SK-N-SH (cell line): ENCODE measurements around the gene MXD3.

ENCODE experiments used
- MXI1 ChIP-seq: IDR thresholded peaks from 2 replicates; pipeline ENCODE4 v1.6.1; 2012; ENCODE audit warnings: mild to moderate bottlenecking, low read depth, low read length, improper control_type of control experiment
- TCF12 ChIP-seq: IDR thresholded peaks from 2 replicates; pipeline ENCODE4 v1.4.0; 2012
- TF ChIP-seq, protein P1 (sequence below): fragments of 200-600 bp; sonication (generic); IDR thresholded peaks from 2 replicates; pipeline ENCODE4 v1.6.1; 2017; ENCODE audit warnings: antibody characterized with exemption, mild to moderate bottlenecking, moderate library complexity
- TF ChIP-seq, protein P2 (sequence below): IDR thresholded peaks from 2 replicates; pipeline ENCODE4 v1.4.0; 2012; ENCODE audit warnings: low read depth
- TF ChIP-seq, protein P3 (sequence below): IDR thresholded peaks from 2 replicates; pipeline ENCODE4 v1.6.1; 2012; ENCODE audit warnings: mild to moderate bottlenecking, low read depth, low read length, moderate library complexity

DNA sequence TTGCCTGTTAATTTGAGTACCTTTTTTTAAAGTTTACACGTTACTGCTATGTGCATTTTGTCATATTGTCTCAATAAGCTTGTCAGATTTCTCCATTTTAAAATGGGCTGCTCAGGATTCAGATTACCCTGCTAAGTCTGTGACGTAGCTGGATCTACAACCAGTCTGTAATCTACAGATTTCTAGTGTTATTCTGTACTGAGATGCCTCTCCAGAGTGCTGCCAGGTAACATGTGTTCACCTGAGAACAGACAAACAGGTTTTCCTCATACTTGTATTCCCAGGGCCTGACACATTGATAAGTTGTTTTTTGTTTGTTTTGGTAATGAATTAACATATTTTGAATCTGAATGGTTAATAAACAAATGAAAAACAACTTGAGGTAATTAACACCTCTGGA lies 23.5 kb downstream of the MXD3 start:
- TF ChIP-seq MXI1 (no peak), TCF12 (no peak)
- TF ChIP-seq, protein P1, sequence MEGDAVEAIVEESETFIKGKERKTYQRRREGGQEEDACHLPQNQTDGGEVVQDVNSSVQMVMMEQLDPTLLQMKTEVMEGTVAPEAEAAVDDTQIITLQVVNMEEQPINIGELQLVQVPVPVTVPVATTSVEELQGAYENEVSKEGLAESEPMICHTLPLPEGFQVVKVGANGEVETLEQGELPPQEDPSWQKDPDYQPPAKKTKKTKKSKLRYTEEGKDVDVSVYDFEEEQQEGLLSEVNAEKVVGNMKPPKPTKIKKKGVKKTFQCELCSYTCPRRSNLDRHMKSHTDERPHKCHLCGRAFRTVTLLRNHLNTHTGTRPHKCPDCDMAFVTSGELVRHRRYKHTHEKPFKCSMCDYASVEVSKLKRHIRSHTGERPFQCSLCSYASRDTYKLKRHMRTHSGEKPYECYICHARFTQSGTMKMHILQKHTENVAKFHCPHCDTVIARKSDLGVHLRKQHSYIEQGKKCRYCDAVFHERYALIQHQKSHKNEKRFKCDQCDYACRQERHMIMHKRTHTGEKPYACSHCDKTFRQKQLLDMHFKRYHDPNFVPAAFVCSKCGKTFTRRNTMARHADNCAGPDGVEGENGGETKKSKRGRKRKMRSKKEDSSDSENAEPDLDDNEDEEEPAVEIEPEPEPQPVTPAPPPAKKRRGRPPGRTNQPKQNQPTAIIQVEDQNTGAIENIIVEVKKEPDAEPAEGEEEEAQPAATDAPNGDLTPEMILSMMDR, result no peak
- TF ChIP-seq, protein P2, sequence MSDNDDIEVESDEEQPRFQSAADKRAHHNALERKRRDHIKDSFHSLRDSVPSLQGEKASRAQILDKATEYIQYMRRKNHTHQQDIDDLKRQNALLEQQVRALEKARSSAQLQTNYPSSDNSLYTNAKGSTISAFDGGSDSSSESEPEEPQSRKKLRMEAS, result no peak
- TF ChIP-seq, protein P3, sequence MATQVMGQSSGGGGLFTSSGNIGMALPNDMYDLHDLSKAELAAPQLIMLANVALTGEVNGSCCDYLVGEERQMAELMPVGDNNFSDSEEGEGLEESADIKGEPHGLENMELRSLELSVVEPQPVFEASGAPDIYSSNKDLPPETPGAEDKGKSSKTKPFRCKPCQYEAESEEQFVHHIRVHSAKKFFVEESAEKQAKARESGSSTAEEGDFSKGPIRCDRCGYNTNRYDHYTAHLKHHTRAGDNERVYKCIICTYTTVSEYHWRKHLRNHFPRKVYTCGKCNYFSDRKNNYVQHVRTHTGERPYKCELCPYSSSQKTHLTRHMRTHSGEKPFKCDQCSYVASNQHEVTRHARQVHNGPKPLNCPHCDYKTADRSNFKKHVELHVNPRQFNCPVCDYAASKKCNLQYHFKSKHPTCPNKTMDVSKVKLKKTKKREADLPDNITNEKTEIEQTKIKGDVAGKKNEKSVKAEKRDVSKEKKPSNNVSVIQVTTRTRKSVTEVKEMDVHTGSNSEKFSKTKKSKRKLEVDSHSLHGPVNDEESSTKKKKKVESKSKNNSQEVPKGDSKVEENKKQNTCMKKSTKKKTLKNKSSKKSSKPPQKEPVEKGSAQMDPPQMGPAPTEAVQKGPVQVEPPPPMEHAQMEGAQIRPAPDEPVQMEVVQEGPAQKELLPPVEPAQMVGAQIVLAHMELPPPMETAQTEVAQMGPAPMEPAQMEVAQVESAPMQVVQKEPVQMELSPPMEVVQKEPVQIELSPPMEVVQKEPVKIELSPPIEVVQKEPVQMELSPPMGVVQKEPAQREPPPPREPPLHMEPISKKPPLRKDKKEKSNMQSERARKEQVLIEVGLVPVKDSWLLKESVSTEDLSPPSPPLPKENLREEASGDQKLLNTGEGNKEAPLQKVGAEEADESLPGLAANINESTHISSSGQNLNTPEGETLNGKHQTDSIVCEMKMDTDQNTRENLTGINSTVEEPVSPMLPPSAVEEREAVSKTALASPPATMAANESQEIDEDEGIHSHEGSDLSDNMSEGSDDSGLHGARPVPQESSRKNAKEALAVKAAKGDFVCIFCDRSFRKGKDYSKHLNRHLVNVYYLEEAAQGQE, result no peak
